HEK293 (cell line): ENCODE measurements around the gene TEKT5.

Experiments used
- CTCF ChIA-PET: fragments of 350-600 bp; formaldehyde crosslinking; extraction: SDS; loops from one replicate; lab custom pipeline; 2021; ENCODE audit warnings: antibody characterized with exemption; lab: Yijun Ruan, JAX
- POLR2A ChIA-PET: fragments of 300-600 bp; formaldehyde crosslinking; extraction: SDS; loops from one replicate; lab custom pipeline; 2020; ENCODE audit warnings: antibody characterized with exemption, inconsistent platforms; lab: Yijun Ruan, JAX
- H3K27ac ChIP-seq: fragments of 200-500 bp; sonication (Bioruptor generic); 2 replicates; pipeline ENCODE4 v1.5.1; 2014; ENCODE audit warnings: low read depth, low read length, control low read depth, inconsistent platforms; ENCODE audit errors: extremely low read depth
- H3K36me3 ChIP-seq, 2 experiments: fragments of 200-500 bp in 1 of 2; sonication (Bioruptor generic) in 1 of 2; 1 replicate in 1 of 2; 2 replicates in 1 of 2; pipeline ENCODE4 v1.5.1; 2014 to 2017; ENCODE audit warnings: inconsistent platforms in 2 of 2, low read length in 2 of 2; ENCODE audit not compliant: control insufficient read depth in 2 of 2, insufficient read depth in 1 of 2
- H3K4me1 ChIP-seq: fragments of 200-500 bp; sonication (Bioruptor generic); 2 replicates; pipeline ENCODE4 v1.5.1; 2014; ENCODE audit warnings: mild to moderate bottlenecking, low read length, inconsistent platforms; ENCODE audit not compliant: control insufficient read depth, insufficient read depth
- H3K4me3 ChIP-seq: 2 replicates; pipeline ENCODE4 v1.5.1; 2011; ENCODE audit warnings: low read depth, mild to moderate bottlenecking, control low read depth, low read length, moderate library complexity
- H3K9me3 ChIP-seq: fragments of 200-500 bp; sonication (Bioruptor generic); 2 replicates; pipeline ENCODE4 v1.5.1; 2014; ENCODE audit warnings: low read depth, low read length, inconsistent platforms; ENCODE audit not compliant: control insufficient read depth, insufficient read depth
- BCL11A ChIP-seq: fragments of 450-650 bp; formaldehyde crosslinking; IDR thresholded peaks from 2 replicates; pipeline ENCODE4 v1.5.1; 2016; ENCODE audit warnings: low read depth, missing biosample characterization, missing genetic modification characterization
- BCL11B ChIP-seq: fragments of 450-650 bp; formaldehyde crosslinking; IDR thresholded peaks from 2 replicates; pipeline ENCODE4 v1.5.1; 2016; ENCODE audit warnings: low read depth, missing biosample characterization, missing genetic modification characterization
- GLIS1 ChIP-seq: fragments of 450-650 bp; formaldehyde crosslinking; IDR thresholded peaks from 2 replicates; pipeline ENCODE4 v1.5.1; 2016; ENCODE audit warnings: missing biosample characterization, missing genetic modification characterization
- OSR2 ChIP-seq: fragments of 450-650 bp; formaldehyde crosslinking; IDR thresholded peaks from 2 replicates; pipeline ENCODE4 v1.5.1; 2016; ENCODE audit warnings: missing biosample characterization, missing genetic modification characterization
- PBX3 ChIP-seq: sonication (generic); formaldehyde crosslinking; IDR thresholded peaks from 2 replicates; pipeline ENCODE4 v1.8.1; 2022; ENCODE audit warnings: mild to moderate bottlenecking, moderate library complexity, missing genetic modification reagents
- PRDM2 ChIP-seq: fragments of 450-650 bp; formaldehyde crosslinking; IDR thresholded peaks from 2 replicates; pipeline ENCODE4 v1.5.1; 2016; ENCODE audit warnings: missing biosample characterization, missing genetic modification characterization, borderline replicate concordance
- RBAK ChIP-seq: fragments of 450-650 bp; formaldehyde crosslinking; IDR thresholded peaks from 2 replicates; pipeline ENCODE4 v1.5.1; 2016; ENCODE audit warnings: missing biosample characterization, missing genetic modification characterization
- REST ChIP-seq: fragments of 450-650 bp; formaldehyde crosslinking; IDR thresholded peaks from 2 replicates; pipeline ENCODE4 v1.5.1; 2016; ENCODE audit warnings: missing biosample characterization, missing genetic modification characterization
- SP2 ChIP-seq: fragments of 450-650 bp; formaldehyde crosslinking; IDR thresholded peaks from 2 replicates; pipeline ENCODE4 v1.5.1; 2016; ENCODE audit warnings: missing biosample characterization, missing genetic modification characterization
- ZIC2 ChIP-seq: fragments of 450-650 bp; formaldehyde crosslinking; IDR thresholded peaks from 2 replicates; pipeline ENCODE4 v1.5.1; 2016; ENCODE audit warnings: missing biosample characterization, missing genetic modification characterization
- ZNF133 ChIP-seq: fragments of 450-650 bp; formaldehyde crosslinking; IDR thresholded peaks from 2 replicates; pipeline ENCODE4 v1.5.1; 2016; ENCODE audit warnings: missing biosample characterization, missing genetic modification characterization
- ZNF146 ChIP-seq: fragments of 450-650 bp; formaldehyde crosslinking; IDR thresholded peaks from 2 replicates; pipeline ENCODE4 v1.5.1; 2016; ENCODE audit warnings: missing biosample characterization, missing genetic modification characterization
- ZNF501 ChIP-seq: fragments of 450-650 bp; formaldehyde crosslinking; IDR thresholded peaks from 2 replicates; pipeline ENCODE4 v1.5.1; 2016; ENCODE audit warnings: missing biosample characterization, missing genetic modification characterization
- ZNF510 ChIP-seq: fragments of 450-650 bp; formaldehyde crosslinking; IDR thresholded peaks from 2 replicates; pipeline ENCODE4 v1.5.1; 2018; ENCODE audit warnings: mild to moderate bottlenecking, missing genetic modification characterization, missing biosample characterization; ENCODE audit not compliant: insufficient replicate concordance
- ZNF549 ChIP-seq: fragments of 450-650 bp; IDR thresholded peaks from 2 replicates; pipeline ENCODE4 v1.5.1; 2018; ENCODE audit warnings: missing biosample characterization, missing genetic modification characterization, mild to moderate bottlenecking, inconsistent platforms, moderate library complexity
- ZNF677 ChIP-seq: fragments of 450-650 bp; IDR thresholded peaks from 2 replicates; pipeline ENCODE4 v1.5.0; 2018; ENCODE audit warnings: missing biosample characterization, mild to moderate bottlenecking, missing genetic modification characterization, moderate library complexity
- ZNF704 ChIP-seq: fragments of 450-650 bp; formaldehyde crosslinking; IDR thresholded peaks from 2 replicates; pipeline ENCODE4 v1.5.1; 2016; ENCODE audit warnings: missing biosample characterization, missing genetic modification characterization
- ZNF777 ChIP-seq: fragments of 450-650 bp; formaldehyde crosslinking; IDR thresholded peaks from 2 replicates; pipeline ENCODE4 v1.5.1; 2017; ENCODE audit warnings: missing biosample characterization, missing genetic modification characterization, borderline replicate concordance
- ZNF791 ChIP-seq: fragments of 450-650 bp; formaldehyde crosslinking; IDR thresholded peaks from 2 replicates; pipeline ENCODE4 v1.5.1; 2016; ENCODE audit warnings: missing biosample characterization, missing genetic modification characterization

The TEKT5 gene

GRCh38 chr16:10667239-10667638, 27.5 kb downstream of the TEKT5 start (continued):
- TF ChIP-seq OSR2 (tag by site-specific recombination) = no peak
- no peak for TF ChIP-seq ZNF791 (tag by site-specific recombination)

GRCh38 chr16:10666291-10666690, 28.4 kb downstream of the TEKT5 start:
- no peak overlapping the region for H3K27ac ChIP-seq
- POLR2A ChIA-PET = no interaction called here
- CTCF ChIA-PET = no interaction called here
- no peak overlapping the region for H3K4me3 ChIP-seq
- no peaks in the 10 kb centered on the region for H3K4me1 ChIP-seq
- H3K36me3 ChIP-seq = no peaks in the 10 kb centered on the region
- H3K9me3 ChIP-seq = no peaks in the 10 kb centered on the region
- TF ChIP-seq ZNF133 (tag by site-specific recombination) (no peak), ZIC2 (tag by site-specific recombination) (no peak)

GRCh38 chr16:10665166-10665565, 29.6 kb downstream of the TEKT5 start:
- Histone ChIP-seq H3K4me3 (no peak overlapping the region), H3K4me1 (no peaks in the 10 kb centered on the region), H3K36me3 (no peaks in the 10 kb centered on the region), H3K9me3 (no peaks in the 10 kb centered on the region), H3K27ac (no peak overlapping the region)
- ChIA-PET POLR2A (no interaction called here), CTCF (interaction anchor here (0.7 kb wide), 2 partner anchors 143 to 260 kb away, joined by 3 read pairs; no protein-coding TSS in a partner anchor)
- TF ChIP-seq ZNF146 (tag by site-specific recombination) = no peak
- no peak for TF ChIP-seq RBAK (tag by site-specific recombination)
- no peak for TF ChIP-seq ZNF501 (tag by site-specific recombination)
- no peak for TF ChIP-seq BCL11A (tag by site-specific recombination)
- TF ChIP-seq ZNF510 (tag by site-specific recombination) = no peak
- TF ChIP-seq PBX3 = no peak
- TF ChIP-seq GLIS1 = no peak
- no peak for TF ChIP-seq ZNF704 (tag by site-specific recombination)
- no peak for TF ChIP-seq BCL11B (tag by site-specific recombination)

- Histone ChIP-seq H3K9me3 (no peaks in the 10 kb centered on the region), H3K36me3 (no peaks in the 10 kb centered on the region), H3K27ac (no peak overlapping the region), H3K4me1 (no peaks in the 10 kb centered on the region), H3K4me3 (no peak overlapping the region)
- CTCF ChIA-PET = interaction anchor here (0.7 kb wide), 1 partner anchor 143 kb away, joined by 3 read pairs; no protein-coding TSS in a partner anchor
- POLR2A ChIA-PET = no interaction called here
- TF ChIP-seq SP2 (tag by site-specific recombination) = no peak
- no peak for TF ChIP-seq GLIS1
- no peak for TF ChIP-seq PRDM2 (tag by site-specific recombination)
- no peak for TF ChIP-seq ZNF549 (tag by site-specific recombination)
- no peak for TF ChIP-seq ZNF777
- TF ChIP-seq ZNF677 (tag by site-specific recombination) = no peak
- no peak for TF ChIP-seq REST (tag by site-specific recombination)
Observed at GRCh38 chr16:10664720-10665126, 30.0 kb downstream of the TEKT5 start.
